ENCODE measurements around the gene WASL.
A peak's percentile ranks its signal among the peaks of the same experiment; 100 is the strongest.

The WASL gene

GRCh38 chr7:123690550-123690949 lies 58.3 kb downstream of the WASL start:
- DNase-seq (ENCODE audit: low read depth) = no peak

DNA sequence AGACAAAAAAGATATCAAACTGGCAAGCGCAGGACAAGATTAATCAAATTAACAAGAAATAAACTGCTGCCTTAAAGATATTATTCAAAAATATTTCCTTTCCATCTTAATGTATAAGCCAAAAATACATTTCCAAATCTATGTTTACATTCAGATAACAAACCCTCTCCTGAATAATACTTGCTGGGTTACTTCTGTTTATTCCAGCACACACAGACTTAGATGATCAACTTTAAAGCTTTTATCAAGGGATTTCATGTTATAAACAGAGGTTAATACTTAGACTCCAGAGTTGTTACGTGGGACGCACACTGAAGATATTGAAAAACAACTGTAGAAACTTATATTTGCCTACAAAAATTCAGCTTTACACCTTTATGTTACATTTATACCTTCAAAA lies 59.6 kb downstream of the WASL start:
- DNase-seq (ENCODE audit: low read depth) = no peak

GRCh38 chr7:123687727-123688126 lies 61.1 kb downstream of the WASL start:
- no peak for DNase-seq (ENCODE audit: low read depth)

DNA sequence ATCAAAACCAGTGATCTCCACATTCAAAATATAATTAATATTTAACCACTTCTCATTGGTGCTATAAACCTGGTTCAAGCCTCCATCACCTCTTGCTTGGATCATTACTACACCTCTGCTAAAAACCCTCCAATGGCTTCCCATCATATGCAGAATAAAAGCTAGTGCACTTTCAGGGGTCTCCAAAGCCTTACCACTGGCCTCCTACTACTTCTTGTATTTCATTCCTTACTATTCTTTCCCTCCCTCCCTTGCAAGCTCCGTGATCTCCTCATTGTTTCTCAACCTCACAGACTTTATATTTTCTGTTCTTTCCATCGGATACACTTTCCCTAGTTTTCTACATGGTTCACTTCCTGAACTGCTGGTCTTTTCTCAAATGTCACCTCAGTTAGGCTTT lies 61.6 kb downstream of the WASL start:
- DNase-seq (ENCODE audit: low read depth) = no peak

GRCh38 chr7:123682690-123683089 lies 66.1 kb downstream of the WASL start:
- DNase-seq (ENCODE audit: low read depth) = peak; percentile 33

DNA sequence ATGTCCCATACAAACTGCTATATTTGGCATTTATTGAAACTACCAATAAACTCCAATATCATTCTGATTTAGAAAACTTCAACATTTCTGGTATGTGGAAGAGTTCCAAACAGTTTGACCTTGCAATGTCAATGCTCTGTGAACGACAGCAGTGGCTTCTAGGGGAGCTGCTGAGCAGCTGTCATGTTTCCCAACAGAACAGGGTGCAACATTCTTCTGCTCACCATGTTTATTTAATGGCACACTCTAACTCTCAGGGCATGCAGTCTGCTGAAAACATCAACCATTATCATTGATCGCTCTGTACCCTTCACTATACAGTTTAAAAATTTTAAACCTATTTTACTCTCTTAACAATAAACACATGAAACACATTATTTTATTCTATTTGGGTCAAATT lies 67.2 kb downstream of the WASL start:
- DNase-seq (ENCODE audit: low read depth) = no peak

- DNase-seq (ENCODE audit: low read depth) = no peak
Measured at GRCh38 chr7:123680580-123680979, 68.2 kb downstream of the WASL start.

DNA sequence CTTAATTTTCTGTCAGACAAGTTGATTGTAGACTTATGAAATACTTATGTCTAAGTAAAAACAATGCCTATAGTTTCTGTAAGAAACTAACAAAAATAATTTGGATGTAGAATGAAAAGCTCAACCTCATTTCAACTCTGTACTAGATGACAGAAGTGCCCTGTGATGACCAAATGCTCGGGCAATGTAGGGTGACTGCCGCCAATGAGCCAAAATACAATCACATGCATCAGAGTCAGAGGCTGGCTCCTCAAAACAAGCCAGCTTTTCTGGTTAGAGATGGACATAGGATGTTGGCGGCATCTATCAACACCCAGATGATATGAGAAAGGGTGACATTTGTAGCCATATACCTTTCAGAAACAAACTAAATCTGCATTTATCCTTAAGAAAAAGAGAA lies 69.2 kb downstream of the WASL start:
- DNase-seq (ENCODE audit: low read depth) = no peak

DNA sequence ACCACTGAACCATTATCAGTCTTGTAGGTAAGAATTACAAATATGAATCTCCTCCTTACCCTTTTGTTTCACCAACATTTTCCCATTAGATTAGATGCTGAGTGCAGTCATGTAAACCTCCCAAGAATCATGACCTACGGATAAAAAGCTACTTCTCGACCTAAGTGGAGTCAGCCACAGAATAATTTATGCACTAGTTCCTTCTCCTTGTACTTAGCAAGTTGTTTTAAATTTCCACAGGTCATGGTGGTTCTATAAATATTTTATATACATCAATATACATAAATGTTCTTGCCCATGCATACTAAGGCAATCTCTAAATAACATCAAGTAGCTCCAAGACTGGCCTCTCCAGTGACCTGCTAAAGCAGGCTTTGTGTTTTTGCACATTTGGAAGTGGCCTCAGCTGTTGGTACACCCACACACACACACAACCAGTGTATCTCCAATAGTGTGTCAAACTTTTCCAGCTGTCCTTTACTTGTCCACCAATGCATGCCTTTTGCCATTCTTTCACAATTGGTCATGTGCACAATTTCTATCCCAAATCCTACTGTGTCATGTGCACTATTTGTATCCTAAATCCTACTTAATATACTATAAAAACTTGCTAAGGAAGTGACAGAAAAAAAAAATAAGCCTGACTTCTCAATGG lies 71.6 kb downstream of the WASL start:
- no peak for DNase-seq (ENCODE audit: low read depth)

DNA sequence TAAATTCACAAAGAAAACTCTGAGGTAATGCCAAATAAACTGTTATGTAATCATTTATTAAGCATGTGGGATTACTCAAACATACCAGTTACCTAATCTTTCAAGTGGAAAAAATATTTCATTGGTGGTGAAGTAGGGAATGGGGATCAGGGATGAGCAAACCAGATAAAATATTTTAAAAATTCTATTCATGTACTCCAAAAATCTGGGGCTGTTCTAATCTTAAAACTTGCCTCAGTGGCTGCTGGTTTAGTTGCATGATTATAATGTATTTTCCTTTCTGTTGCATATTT lies 73.7 kb downstream of the WASL start:
- peak; percentile 32 for DNase-seq (ENCODE audit: low read depth)

DNA sequence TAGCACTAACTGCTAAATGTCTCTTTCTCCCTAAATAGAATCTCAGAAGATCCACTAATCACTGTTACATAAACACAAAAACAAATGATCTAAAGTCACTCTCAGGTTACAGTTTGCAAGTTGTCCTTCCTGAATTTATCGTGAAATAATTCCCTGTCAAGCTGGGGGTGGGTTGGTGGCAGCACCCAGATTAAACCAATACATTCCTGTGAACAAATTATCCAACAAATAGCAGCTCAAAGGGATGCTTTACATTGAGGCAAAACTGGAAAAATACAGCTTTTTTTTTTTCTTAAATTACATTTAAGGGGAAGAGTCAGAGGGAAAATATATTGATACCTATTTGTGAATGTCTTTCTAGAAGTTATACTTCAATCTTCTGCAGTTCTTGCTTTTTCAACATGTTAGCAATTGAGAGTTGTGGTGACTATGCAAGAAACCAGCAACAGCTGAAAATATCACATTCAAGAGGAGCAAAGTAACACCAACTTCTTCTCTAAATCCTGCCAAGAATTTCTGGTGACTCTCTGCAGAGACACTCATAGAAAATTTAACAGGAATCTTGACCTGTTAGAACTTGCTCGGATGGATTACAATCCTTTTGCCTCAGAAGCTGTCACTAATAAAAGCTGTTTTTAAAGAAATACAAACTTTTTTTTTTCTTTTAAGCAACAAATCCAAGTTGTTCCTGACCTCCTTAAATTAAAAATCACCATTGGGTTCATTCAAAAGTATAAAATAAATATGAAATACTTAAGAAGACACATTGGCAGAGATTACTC lies 74.2 kb downstream of the WASL start:
- peak; percentile 30 for DNase-seq (ENCODE audit: low read depth)

DNA sequence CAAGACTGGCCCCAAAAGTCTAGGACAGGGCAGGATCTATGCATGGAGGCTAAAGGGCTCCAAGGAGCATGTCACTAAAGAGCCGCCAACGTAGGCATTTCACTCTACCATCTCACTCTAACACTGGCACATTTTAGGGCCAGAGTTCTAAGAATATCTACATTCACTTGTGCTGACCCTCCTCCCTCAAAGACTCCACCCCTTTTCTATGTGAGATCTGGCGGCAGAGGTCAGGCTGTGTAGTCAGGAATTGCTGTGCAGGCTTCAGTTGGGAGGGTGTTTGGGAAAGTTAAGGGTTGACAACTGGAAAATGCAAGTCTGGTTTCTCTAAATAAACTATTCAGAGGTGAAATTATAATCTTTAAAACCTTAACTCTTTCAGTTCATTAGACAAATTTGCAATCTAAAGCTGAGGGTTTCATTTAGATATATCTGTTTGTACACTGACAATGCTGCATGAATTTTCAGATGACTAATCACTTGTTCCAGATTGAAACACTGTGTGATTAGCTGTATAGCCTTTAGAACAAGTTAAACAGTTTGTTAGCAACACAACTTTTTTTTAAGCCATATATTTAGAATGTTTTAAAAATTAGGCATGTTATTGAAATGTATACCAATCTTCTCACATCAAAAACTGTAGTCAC lies 74.9 kb downstream of the WASL start:
- DNase-seq (ENCODE audit: low read depth) = no peak

DNA sequence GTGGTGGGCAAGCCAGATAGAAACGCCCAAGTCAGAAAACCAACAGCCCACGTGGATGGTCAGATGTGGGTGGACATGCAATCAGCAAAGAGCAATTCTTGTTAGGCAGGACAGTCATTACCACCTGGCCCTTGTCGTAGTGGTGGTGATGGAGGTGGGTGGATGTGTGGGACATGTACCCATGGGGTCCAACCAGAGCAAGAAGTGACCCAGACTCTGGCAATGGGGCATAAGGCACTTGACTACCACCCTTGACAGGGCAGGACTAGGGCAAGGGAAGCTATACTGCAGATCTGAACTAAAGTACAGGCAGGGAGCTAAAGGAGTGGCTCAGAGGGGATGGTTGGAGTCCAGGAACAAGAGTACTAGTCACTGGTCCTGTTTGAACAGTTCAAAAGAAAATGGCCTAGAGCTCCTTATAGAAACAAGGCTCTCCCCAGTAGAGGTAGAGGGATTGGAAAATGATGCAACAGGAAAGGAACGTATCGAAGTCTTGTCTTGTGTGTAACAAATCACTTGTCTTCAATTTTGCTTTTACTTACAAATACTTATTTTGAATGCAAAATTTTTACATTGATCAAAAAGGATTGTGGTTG lies 75.6 kb downstream of the WASL start:
- DNase-seq (ENCODE audit: low read depth) = no peak

DNA sequence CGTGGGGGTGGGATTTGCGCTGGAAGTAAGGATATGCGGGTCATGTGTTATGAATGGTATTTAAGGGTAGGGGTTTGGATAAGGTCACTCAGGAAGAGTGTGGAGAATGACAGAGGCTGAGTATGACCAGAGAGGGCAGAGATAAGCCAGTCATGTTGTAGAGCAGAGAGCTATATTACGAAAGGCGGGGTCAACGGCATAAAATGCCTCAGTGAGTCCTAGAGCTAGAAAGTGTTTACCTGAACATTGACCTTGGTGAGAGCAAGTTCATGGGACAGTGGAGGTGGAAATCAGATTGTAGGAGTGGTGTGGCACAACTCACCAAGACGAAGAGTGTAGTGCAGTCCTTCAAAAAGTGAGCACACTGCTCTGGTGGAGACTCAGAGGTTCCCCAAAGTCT lies 79.3 kb downstream of the WASL start:
- DNase-seq (ENCODE audit: low read depth) = no peak

- no peak for DNase-seq (ENCODE audit: low read depth)
Measured at GRCh38 chr7:123666492-123666891, 82.3 kb downstream of the WASL start.

- no peak for DNase-seq (ENCODE audit: low read depth)
Measured at GRCh38 chr7:123665896-123666295, 82.9 kb downstream of the WASL start.

- DNase-seq (ENCODE audit: low read depth) = no peak
Measured at GRCh38 chr7:123665157-123665556, 83.6 kb downstream of the WASL start.

- DNase-seq (ENCODE audit: low read depth) = no peak
Measured at GRCh38 chr7:123663200-123663599, 85.6 kb downstream of the WASL start.

- DNase-seq (ENCODE audit: low read depth) = no peak
Measured at GRCh38 chr7:123662755-123663154, 86.0 kb downstream of the WASL start.

DNA sequence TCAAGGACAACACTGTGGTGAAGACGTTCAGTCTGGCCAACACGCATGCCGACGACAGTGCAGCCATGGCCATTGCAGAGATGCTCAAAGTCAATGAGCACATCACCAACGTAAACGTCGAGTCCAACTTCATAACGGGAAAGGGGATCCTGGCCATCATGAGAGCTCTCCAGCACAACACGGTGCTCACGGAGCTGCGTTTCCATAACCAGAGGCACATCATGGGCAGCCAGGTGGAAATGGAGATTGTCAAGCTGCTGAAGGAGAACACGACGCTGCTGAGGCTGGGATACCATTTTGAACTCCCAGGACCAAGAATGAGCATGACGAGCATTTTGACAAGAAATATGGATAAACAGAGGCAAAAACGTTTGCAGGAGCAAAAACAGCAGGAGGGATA lies 86.5 kb downstream of the WASL start:
- DNase-seq (ENCODE audit: low read depth) = no peak

GRCh38 chr7:123661765-123662164 lies 87.0 kb downstream of the WASL start:
- no peak for DNase-seq (ENCODE audit: low read depth)

- DNase-seq (ENCODE audit: low read depth) = no peak
Measured at GRCh38 chr7:123660514-123661354, 88.1 kb downstream of the WASL start.

All from GM04504 (cell line).